HG02970 (cell line): Measurements from ENCODE around the gene NFE2L3.
"Not testable (repeated sequence)": the region's sequence is repeated elsewhere in the genome, so short reads cannot be mapped to it uniquely, and the experiment has no call there.

ENCODE experiments used
- ATAC-seq: cut with Tn5 transposase; IDR thresholded peaks from one replicate; pipeline ENCODE4 v1.9.1; 2021; ENCODE audit warnings: mild to moderate bottlenecking, moderate library complexity, moderate number of reproducible peaks; ENCODE audit not compliant: unreplicated experiment, low FRiP score

Gene NFE2L3

DNA sequence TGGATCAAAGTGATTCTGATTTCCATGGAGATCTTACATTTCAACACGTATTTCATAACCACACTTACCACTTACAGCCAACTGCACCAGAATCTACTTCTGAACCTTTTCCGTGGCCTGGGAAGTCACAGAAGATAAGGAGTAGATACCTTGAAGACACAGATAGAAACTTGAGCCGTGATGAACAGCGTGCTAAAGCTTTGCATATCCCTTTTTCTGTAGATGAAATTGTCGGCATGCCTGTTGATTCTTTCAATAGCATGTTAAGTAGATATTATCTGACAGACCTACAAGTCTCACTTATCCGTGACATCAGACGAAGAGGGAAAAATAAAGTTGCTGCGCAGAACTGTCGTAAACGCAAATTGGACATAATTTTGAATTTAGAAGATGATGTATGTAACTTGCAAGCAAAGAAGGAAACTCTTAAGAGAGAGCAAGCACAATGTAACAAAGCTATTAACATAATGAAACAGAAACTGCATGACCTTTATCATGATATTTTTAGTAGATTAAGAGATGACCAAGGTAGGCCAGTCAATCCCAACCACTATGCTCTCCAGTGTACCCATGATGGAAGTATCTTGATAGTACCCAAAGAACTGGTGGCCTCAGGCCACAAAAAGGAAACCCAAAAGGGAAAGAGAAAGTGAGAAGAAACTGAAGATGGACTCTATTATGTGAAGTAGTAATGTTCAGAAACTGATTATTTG lies 33.3 kb downstream of the NFE2L3 start:
- ATAC-seq, result no peak

DNA sequence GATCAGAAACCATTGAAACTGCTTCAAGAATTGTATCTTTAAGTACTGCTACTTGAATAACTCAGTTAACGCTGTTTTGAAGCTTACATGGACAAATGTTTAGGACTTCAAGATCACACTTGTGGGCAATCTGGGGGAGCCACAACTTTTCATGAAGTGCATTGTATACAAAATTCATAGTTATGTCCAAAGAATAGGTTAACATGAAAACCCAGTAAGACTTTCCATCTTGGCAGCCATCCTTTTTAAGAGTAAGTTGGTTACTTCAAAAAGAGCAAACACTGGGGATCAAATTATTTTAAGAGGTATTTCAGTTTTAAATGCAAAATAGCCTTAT lies 33.8 kb downstream of the NFE2L3 start:
- no peak for ATAC-seq

DNA sequence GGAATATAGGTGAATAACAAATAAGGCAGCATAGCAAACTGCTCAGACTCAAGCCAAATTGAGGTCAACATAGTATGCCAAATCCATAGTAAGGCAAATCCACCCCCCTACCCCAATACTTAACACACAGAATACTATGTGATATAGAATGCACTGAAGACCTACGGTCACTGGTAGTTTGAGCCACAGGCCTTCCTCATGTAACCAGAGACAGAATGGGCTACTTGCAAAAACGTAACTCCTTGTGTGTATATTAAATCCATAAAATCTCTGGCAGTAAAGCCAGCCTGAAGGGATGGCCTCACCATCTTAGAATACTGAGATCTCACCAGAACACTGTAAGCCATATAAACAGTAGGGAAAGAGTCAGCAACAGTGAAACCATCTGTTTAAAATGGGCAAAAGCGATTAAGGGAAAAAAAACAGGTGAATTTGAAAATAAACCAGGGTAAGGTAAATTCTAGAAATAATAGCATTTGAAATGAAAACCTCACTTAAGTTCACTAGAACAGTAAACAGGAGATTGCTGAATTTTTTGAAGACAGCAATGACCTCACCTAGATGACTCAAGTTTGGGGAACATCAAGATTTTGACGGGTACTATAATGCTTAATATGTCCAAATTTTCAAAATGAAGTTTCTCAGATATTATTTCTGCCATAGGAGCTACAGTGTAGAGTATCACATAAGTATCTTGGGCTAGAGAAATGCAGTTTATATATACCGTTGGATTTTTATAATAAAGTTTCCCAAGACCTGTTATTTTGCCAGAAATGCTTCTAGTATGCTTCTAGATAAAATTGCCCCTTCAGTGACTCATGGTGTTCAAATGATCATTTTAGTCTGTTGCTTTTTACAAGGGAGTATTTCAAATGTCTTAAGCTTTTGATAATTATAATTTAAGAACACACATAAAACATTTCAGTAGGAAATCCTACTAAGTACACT lies 34.6 kb downstream of the NFE2L3 start:
- ATAC-seq, result no peak

DNA sequence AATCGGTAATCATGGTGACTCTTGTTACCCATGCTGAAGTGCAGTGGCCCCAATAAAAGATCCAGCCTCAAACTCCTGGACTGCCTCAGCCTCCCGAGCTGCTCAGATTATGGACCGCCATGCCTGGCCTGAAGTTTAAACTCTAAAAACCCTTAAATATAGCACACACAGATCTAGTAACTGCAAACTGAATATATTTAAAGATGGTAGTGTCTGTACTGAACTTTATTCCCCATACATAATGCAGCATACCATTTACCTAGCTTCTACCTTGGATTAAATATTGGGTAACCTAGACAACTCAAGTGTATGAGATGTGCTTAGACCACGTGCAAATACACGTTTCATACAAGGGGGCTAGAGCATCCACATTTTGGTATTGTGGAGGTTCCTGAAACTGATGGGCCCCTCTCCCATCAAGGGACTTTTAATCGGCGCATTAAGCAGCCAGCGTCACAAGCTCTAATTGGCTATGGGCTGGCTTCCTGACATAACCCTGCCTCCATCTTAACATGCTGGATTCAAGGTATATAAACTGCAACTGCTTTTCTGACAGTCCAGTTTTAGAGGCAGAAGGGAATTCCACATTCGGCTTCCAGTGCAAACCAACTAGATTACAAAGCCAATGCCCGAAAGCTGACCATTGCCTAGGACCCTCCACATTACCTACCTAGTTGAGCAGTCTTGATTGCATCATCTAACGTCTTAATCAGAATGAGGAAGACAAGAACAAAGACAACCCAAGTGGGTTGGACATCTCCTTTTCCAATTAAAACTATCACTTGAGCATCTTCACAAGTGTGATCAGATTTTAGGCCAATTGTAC lies 35.6 kb downstream of the NFE2L3 start:
- no peak for ATAC-seq

DNA sequence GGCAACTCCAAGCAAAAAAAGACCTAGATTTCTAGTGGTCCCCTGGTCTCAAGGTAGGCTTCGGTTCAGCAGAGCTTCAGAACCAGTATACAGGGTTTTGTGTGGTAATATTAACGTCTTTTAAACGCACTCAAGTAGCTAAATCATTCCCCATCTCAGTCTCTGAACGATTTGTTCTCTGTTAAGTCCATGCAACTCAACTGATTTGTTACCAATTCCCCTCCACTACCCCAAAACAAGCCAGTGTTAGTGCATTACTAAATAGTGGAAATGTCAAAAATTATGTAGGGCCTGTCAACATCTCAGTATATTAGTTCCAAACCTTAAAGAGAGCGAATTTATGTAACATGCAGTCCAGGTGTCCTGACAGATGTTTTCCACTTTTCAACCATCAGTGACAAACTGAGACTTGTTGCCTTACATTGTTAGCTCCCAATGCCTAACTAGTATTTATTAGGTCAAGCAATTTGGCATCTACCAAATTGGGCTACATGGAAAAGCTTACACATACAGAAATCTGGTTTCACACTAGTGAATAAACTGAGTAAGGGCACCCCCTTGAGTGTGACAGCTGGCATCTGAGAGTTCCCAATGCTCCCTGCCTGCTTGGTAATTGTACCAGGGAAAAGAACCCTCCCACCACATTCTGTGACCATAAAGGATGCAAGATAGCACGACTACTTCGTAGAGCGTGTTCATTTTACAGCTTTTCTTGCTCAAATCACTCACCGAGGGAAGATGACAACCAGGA lies 36.4 kb downstream of the NFE2L3 start:
- ATAC-seq, result no peak

DNA sequence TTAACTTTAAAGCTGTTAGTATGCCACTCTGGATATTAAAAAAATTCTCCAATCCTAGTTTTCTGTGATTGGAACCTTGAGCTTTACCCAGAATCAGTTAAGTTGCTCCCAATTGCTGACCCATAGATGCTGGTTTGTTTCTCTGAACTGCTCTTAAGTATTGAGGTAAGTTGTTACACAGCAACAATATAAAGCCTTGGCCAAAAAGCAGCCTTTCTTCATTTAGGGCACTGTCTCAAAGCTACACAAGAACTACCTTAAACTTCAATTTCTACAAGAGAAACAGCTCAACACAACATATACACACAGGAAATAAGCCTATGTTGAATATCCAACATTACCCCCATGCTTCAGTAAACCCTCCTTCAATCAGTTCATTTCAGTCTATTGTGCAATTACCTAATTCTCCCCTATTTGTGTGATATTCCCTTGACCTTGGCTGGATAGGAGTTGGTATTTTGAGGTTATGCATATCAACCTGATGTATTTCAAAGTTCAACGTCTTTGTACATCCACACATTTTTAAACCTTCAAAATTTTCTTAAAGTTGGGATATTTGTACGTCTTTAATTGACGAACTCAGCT lies 37.1 kb downstream of the NFE2L3 start:
- no peak for ATAC-seq

DNA sequence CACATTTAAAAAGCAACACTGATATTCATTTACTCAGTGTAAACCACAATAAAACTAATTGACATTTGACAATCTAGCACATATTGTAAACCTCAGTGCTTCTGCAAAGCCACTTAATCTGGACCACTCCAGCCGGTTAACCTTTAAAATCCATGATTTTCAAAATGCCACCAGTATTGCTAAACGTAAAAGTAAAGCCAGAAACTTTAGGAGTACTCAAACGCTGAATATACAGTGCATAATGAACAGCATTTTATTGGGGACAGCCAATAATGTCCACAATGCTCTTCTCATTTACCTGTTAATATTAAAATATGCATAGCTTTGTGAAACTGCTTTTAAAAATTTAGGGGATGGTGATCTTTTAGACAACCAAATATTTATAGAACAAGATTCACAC lies 37.7 kb downstream of the NFE2L3 start:
- no peak for ATAC-seq

DNA sequence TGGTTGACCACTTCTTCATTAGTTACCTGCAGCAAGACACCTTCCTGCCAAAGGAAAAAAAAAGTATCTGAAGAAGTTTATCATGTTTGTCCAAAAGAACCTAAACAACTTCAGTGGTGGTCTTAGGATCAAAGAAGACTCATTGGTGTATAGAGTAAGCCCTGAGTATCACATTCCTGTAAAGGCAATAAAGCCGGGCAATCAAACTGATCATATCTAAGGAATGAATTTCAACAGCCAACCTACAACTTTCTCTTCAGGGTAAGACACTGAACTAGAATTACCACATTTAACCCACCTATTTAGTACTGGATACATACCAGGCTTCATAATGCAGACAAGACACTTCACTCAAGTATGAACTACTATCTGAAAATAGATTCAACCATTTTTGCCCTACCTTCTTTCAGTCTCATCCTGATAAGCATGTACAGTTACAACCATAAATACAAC lies 38.4 kb downstream of the NFE2L3 start:
- no peak for ATAC-seq

DNA sequence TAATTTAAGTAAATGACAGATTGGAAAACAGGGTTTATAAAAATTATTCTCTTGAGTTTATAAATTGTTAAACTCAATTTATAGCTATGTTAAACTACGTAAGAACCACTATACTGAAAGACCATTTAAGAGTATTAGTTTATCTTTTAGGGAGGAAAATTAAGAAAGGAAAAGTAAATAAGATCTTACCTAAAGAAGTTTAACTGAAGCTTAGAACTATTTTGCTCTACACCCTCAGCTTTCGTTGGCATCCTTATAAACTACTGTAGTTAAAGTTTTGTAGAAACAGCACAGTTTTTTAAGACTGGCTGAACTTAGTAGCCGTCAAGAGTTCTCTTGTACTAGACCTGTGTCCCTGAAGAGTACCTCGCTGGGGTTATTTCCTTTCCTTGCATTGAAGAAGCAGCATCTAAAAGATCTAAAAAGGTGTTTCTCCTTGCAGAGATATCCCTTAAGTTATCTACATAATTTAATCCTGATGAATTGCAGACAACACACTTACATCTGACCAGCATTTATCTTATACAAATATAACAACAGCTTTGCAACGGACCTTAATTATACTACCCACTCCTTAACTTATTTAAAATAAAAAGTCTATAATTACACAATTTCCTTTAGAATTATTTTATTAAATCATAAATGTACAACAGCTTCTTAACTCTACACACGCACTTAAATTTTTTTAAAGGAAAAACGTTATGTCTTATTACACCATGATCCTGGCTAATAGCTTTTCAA lies 39.4 kb downstream of the NFE2L3 start:
- no peak for ATAC-seq

DNA sequence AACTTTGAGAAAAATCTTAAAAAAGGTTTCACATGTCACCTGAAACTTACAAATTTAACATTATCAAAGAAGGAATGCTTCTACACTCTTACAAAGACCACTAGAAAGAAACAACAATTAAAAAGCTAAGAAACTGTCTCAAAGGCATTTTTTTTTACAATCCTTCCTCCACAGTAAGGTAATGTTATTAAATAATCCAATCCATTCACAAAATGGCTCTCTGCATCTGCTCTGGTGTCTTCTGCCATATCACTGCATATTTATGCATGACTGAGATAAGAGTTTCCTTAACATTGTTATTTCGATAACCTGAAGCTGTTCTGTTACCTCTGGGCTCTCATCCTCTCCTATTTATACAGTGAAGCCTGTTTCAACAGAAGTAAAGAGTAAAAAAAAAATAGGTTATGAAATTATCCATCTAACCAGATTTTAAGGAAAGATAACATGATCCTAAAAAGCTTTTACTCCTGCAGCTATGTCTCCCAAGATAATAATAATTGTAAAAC lies 40.0 kb downstream of the NFE2L3 start:
- no peak for ATAC-seq

DNA sequence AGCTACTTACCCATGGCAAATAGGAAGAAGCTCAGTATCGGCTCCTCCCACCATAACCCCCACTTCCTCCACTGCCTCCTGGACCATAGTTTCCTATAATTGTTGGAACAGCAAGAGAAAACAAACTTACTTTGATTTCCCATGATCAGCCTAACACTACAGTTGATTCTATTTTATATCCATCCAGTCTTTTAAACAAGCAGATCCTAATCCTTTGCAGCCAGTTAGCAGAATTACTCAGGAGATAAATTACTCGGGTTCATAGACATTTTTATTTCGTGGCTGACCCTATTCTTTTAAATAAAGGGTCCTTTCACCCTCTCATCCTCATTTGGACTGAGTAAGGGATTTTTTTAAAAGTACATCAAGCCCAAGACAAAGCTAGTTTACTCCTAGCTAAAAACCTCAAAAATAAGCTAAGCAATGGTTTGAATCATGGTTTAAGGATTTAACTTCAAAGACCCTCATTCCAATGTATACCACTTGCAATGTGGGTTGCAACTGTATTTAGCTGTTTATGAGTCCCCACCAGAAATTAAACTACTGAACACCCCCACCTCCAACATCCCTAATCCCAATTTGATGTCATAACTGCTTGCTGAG lies 40.6 kb downstream of the NFE2L3 start:
- ATAC-seq, result no peak

DNA sequence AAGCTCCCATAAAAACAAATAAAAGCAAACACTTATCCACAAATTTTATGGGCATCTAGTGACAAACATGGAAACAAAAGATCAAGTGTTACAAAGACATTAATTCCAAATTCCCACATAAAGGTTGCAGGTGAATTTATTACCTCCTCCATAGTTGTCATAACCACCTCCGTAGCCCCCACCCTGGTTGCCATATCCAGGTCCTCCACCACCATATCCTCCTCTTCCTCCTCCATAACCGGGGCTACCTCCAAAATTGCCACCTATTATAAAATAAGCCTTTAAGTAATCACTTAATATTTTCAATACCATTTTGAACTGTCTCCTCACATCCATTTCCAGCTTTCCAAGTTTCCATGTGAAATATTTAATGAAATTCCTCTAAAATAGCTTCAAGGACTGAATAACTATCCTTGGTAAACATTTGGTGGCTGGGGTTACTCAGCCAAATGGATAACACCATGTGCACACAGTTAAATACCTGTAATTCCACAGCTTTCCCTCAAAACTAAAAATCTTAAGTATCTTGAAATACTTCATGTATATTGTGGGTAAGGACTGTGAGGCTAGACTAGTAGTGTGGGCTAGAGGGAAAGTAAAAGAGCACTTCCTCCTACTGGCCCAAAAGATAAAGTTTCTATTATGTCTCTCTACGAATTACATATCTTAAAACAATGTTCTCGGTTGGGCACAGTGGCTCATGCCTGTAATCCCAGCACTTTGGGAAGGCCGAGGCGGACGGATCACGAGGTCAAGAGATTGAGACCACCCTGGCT lies 41.6 kb downstream of the NFE2L3 start:
- no peak for ATAC-seq

DNA sequence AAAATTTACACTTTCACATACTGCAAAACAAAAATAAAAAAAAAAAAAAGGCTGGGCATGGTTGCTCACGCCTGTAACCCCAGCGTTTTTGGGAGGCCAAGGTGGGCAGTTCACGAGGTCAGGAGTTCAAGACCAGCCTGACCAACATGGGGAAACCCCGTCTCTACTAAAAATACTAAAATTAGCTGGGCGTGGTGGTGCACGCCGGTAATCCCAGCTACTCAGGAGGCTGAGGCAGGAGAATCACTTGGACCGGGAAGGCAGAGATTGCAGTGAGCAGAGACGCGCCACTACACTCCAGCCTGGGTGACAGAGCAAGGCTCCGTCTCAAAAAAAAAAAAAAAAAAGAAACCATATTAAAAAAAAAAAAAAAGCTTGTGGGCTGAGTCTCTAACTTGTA lies 42.8 kb downstream of the NFE2L3 start:
- ATAC-seq, result not testable (repeated sequence)

DNA sequence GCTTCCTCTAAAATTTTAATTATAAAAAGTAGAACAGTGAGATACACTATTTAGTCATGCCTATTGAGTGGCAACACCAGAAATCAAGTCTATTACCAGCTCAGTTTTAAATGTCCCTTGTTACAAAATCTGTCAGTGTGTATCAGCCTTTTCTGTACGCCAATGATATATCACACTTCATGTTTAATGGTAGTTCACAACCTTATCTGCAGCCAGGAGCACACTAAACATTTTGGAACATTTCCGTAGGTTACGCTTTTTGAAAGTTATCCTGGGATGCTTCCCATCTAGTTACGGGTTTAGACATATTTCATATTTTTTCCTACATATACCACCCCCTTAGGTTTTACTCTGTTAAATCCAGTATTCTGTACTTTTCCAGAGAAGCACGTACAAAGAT lies 43.2 kb downstream of the NFE2L3 start:
- ATAC-seq, result no peak

DNA sequence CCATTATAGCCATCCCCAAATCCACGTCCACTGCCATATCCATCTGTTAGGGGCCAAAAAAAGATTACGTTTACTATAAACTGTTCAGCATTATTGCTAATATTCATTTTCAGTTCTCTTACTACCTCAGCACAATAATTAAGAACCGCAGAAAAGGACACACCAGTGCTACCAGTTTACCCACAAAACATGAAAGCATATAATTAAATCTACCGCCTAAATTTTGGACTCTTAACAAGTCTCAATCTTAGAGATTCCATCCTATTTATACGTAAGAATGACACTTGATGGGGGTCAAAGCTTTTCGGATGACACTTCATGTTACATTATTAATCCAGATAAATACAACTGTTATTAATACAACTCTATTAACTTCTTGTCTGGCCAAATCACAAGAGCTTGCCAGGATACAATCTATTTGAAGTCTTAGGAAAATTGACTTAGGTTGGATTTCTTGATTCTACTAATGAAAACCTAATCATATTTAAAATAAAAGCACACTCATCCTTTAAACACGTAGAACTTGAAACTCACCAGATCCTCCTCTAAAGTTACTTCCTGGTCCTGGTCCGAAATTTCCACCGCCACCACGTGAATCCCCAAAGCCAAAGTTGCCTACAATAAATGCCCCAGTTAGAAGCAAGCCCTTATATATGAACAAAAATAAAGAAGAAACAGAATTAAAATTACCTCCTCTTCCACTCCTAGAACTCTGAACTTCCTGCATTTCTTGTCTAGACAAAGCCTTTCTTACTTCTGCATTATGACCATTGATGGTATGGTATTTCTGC lies 44.1 kb downstream of the NFE2L3 start:
- no peak for ATAC-seq

DNA sequence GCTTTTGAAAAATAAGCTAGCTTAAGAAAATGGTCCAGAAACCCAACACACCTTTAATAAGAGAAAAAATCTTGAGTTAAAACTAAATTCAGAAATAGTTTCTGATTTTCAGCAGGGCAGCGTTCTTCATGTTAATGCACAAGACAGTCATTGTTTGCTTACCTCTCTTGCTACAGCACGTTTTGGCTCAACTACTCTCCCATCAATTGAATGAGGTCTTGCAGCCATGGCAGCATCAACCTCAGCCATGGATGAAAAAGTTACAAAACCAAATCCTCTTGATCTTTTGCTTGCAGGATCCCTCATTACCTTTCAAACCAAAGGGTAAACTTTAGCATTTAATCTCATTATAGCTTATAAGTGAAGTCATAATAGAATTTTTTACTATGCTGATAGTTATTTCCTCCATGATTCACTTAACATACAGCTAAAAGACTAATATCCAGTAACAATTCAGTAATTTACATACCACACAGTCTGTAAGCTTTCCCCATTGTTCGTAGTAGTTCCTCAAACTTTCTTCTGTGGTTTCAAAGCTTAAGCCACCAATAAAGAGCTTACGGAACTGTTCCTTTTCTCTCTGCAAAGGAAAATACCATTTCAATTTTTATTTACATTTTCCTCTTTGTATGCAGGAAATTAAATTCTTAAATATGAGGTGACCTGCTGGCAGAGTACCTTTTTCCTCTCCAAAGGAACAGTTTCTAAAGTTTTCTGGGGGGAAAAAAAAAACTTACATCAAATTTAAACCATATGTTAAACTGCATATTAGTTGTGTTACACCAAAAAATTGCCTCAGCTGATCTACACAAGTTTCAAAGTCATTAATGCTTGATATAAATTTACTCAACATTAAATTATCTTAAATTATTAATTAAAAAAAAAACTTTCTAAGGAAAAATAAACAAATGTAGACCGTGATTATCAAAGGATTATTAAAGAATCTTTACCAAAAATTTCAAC lies 45.4 kb downstream of the NFE2L3 start:
- ATAC-seq, result no peak
